Mesendoderm (in vitro differentiated cells): ENCODE data around the gene ST8SIA2.

Experiments
- DNase-seq: peaks from one replicate; pipeline ENCODE4 v3.0.0; 2013
- H2AK5ac ChIP-seq: 2 replicates; pipeline ENCODE4 v1.6.1; 2013; ENCODE audit warnings: low read length, inconsistent platforms
- H2BK120ac ChIP-seq: 2 replicates; pipeline ENCODE4 v1.6.1; 2013; ENCODE audit warnings: low read depth, mild to moderate bottlenecking, low read length, moderate library complexity, mixed read lengths
- H2BK15ac ChIP-seq: replicated peaks from 2 replicates; pipeline ENCODE4 v1.6.1; 2013; ENCODE audit warnings: low read depth, mild to moderate bottlenecking, moderate library complexity
- H2BK5ac ChIP-seq: 2 replicates; pipeline ENCODE4 v1.6.1; 2013; ENCODE audit warnings: low read length, inconsistent platforms
- H3K18ac ChIP-seq: 2 replicates; pipeline ENCODE4 v1.6.1; 2013; ENCODE audit warnings: mild to moderate bottlenecking, low read length, mixed read lengths
- H3K23ac ChIP-seq: one replicate; pipeline ENCODE4 v1.6.1; 2013; ENCODE audit warnings: low read length
- H3K27ac ChIP-seq: 2 replicates; pipeline ENCODE4 v1.5.1; 2013; ENCODE audit warnings: low read depth, mild to moderate bottlenecking, inconsistent platforms, low read length, moderate library complexity
- H3K27me3 ChIP-seq: 2 replicates; pipeline ENCODE4 v1.6.1; 2013; ENCODE audit warnings: low read length, control low read depth, mild to moderate bottlenecking, inconsistent platforms; ENCODE audit not compliant: insufficient read depth, poor library complexity
- H3K36me3 ChIP-seq: 2 replicates; pipeline ENCODE4 v1.6.1; 2013; ENCODE audit warnings: low read length, inconsistent platforms; ENCODE audit not compliant: control insufficient read depth, insufficient read depth
- H3K4ac ChIP-seq: one replicate; pipeline ENCODE4 v1.6.1; 2013; ENCODE audit warnings: low read depth, mild to moderate bottlenecking, low read length, moderate library complexity
- H3K4me1 ChIP-seq: 2 replicates; pipeline ENCODE4 v1.6.1; 2013; ENCODE audit warnings: low read depth, low read length, inconsistent platforms; ENCODE audit not compliant: control insufficient read depth
- H3K4me2 ChIP-seq: 2 replicates; pipeline ENCODE4 v1.6.1; 2013; ENCODE audit warnings: low read length
- H3K4me3 ChIP-seq: 2 replicates; pipeline ENCODE4 v1.5.1; 2013; ENCODE audit warnings: mild to moderate bottlenecking, low read length
- H3K56ac ChIP-seq: one replicate; pipeline ENCODE4 v1.6.1; 2013; ENCODE audit warnings: low read length
- H3K79me1 ChIP-seq: 2 replicates; pipeline ENCODE4 v1.6.1; 2013; ENCODE audit warnings: low read length, inconsistent platforms
- H3K79me2 ChIP-seq: 2 replicates; pipeline ENCODE4 v1.6.1; 2013; ENCODE audit warnings: mild to moderate bottlenecking, low read length; ENCODE audit not compliant: control insufficient read depth, insufficient read depth
- H3K9ac ChIP-seq: 2 replicates; pipeline ENCODE4 v1.6.1; 2013; ENCODE audit warnings: low read length, inconsistent platforms
- H4K5ac ChIP-seq: one replicate; pipeline ENCODE4 v1.6.1; 2013; ENCODE audit warnings: low read length
- H4K8ac ChIP-seq: one replicate; pipeline ENCODE4 v1.6.1; 2013; ENCODE audit warnings: low read depth, mild to moderate bottlenecking, control low read depth, low read length, moderate library complexity
- WGBS: extraction: QIAGEN DNeasy Blood & Tissue Kit; methylation state at CpG from one replicate; pipeline ENCODE4 v1.1.7; 2013; ENCODE audit warnings: low lambda C conversion rate, missing lambda C conversion rate; ENCODE audit not compliant: insufficient coverage; ENCODE audit errors: extremely low coverage; 5-methylcytosine and 5-hydroxymethylcytosine counted together

ST8SIA2 gene

GRCh38 chr15:92448370-92448769, 54.7 kb downstream of the ST8SIA2 start:
- WGBS, result no CpG with 5 or more reads among the region's 6 CpGs
- no peak for DNase-seq
- Histone ChIP-seq H3K79me2 (no peaks in the 10 kb centered on the region), H3K4me1 (no peaks in the 10 kb centered on the region), H3K27me3 (no peaks in the 10 kb centered on the region), H3K56ac (no peak overlapping the region), H3K18ac (no peak overlapping the region), H2BK5ac (no peak overlapping the region), H4K8ac (no peak overlapping the region), H2BK120ac (no peak overlapping the region), H3K4ac (no peak overlapping the region), H4K5ac (no peak overlapping the region), H3K79me1 (no peaks in the 10 kb centered on the region), H3K4me3 (no peak overlapping the region), H2AK5ac (no peak overlapping the region), H3K9ac (no peak overlapping the region), H3K36me3 (peaks cover 2% of the 10 kb centered on the region), H3K4me2 (no peak overlapping the region), H2BK15ac (no peak overlapping the region), H3K27ac (no peak overlapping the region), H3K23ac (no peak overlapping the region)

GRCh38 chr15:92449476-92449875, 55.8 kb downstream of the ST8SIA2 start:
- no peak overlapping the region for H3K4me2 ChIP-seq
- no peak overlapping the region for H3K56ac ChIP-seq
- H3K79me1 ChIP-seq, result no peaks in the 10 kb centered on the region
- H3K23ac ChIP-seq, result no peak overlapping the region
- no peak overlapping the region for H4K5ac ChIP-seq
- no peak overlapping the region for H3K4ac ChIP-seq
- H3K79me2 ChIP-seq, result no peaks in the 10 kb centered on the region
- DNase-seq, result no peak
- no peak overlapping the region for H3K27ac ChIP-seq
- H3K27me3 ChIP-seq, result no peaks in the 10 kb centered on the region
- H3K9ac ChIP-seq, result no peak overlapping the region
- no peak overlapping the region for H4K8ac ChIP-seq
- H2BK15ac ChIP-seq, result no peak overlapping the region
- no CpG with 5 or more reads among the region's 2 CpGs for WGBS
- no peak overlapping the region for H3K18ac ChIP-seq
- H2BK120ac ChIP-seq, result no peak overlapping the region
- no peak overlapping the region for H3K4me3 ChIP-seq
- H2AK5ac ChIP-seq, result no peak overlapping the region
- no peak overlapping the region for H2BK5ac ChIP-seq
- H3K4me1 ChIP-seq, result no peaks in the 10 kb centered on the region
- H3K36me3 ChIP-seq, result peaks cover 2% of the 10 kb centered on the region

GRCh38 chr15:92451225-92451825, 57.6 kb downstream of the ST8SIA2 start:
- Histone ChIP-seq H2AK5ac (no peak overlapping the region), H3K9ac (no peak overlapping the region), H2BK5ac (no peak overlapping the region), H3K79me2 (no peaks in the 10 kb centered on the region), H3K79me1 (no peaks in the 10 kb centered on the region), H3K27me3 (no peaks in the 10 kb centered on the region), H3K18ac (no peak overlapping the region), H3K36me3 (peaks cover 2% of the 10 kb centered on the region), H2BK15ac (no peak overlapping the region), H3K4me2 (no peak overlapping the region), H3K4me3 (no peak overlapping the region), H3K4me1 (no peaks in the 10 kb centered on the region), H3K56ac (no peak overlapping the region), H4K8ac (no peak overlapping the region), H3K4ac (no peak overlapping the region), H3K27ac (no peak overlapping the region), H2BK120ac (no peak overlapping the region), H4K5ac (no peak overlapping the region), H3K23ac (no peak overlapping the region)
- WGBS, result no CpG with 5 or more reads among the region's 10 CpGs
- DNase-seq, result peak; percentile 34

- no peak overlapping the region for H3K23ac ChIP-seq
- H3K4me1 ChIP-seq, result no peaks in the 10 kb centered on the region
- WGBS, result no CpG with 5 or more reads among the region's 3 CpGs
- H3K27ac ChIP-seq, result no peak overlapping the region
- H2AK5ac ChIP-seq, result no peak overlapping the region
- H3K56ac ChIP-seq, result no peak overlapping the region
- no peak overlapping the region for H2BK120ac ChIP-seq
- no peak overlapping the region for H4K8ac ChIP-seq
- no peak overlapping the region for H2BK5ac ChIP-seq
- no peak overlapping the region for H3K4me2 ChIP-seq
- H4K5ac ChIP-seq, result no peak overlapping the region
- no peak overlapping the region for H2BK15ac ChIP-seq
- H3K79me2 ChIP-seq, result no peaks in the 10 kb centered on the region
- H3K36me3 ChIP-seq, result peaks cover under 1% of the 10 kb centered on the region
- H3K27me3 ChIP-seq, result no peaks in the 10 kb centered on the region
- no peak for DNase-seq
- no peak overlapping the region for H3K18ac ChIP-seq
- H3K79me1 ChIP-seq, result no peaks in the 10 kb centered on the region
- H3K9ac ChIP-seq, result no peak overlapping the region
- H3K4me3 ChIP-seq, result no peak overlapping the region
- H3K4ac ChIP-seq, result no peak overlapping the region
These were observed 58.5 kb downstream of the ST8SIA2 start for GRCh38 chr15:92452143-92452542.

- no peaks in the 10 kb centered on the region for H3K79me1 ChIP-seq
- WGBS, result no CpG with 5 or more reads among the region's 3 CpGs
- H3K27me3 ChIP-seq, result no peaks in the 10 kb centered on the region
- H2BK120ac ChIP-seq, result no peak overlapping the region
- H4K8ac ChIP-seq, result no peak overlapping the region
- no peak overlapping the region for H3K27ac ChIP-seq
- H3K36me3 ChIP-seq, result no peaks in the 10 kb centered on the region
- no peaks in the 10 kb centered on the region for H3K4me1 ChIP-seq
- H4K5ac ChIP-seq, result no peak overlapping the region
- no peak overlapping the region for H3K9ac ChIP-seq
- H2BK5ac ChIP-seq, result no peak overlapping the region
- no peak overlapping the region for H3K56ac ChIP-seq
- no peak overlapping the region for H2BK15ac ChIP-seq
- no peak overlapping the region for H2AK5ac ChIP-seq
- H3K23ac ChIP-seq, result no peak overlapping the region
- H3K18ac ChIP-seq, result no peak overlapping the region
- no peak for DNase-seq
- no peak overlapping the region for H3K4me3 ChIP-seq
- H3K79me2 ChIP-seq, result no peaks in the 10 kb centered on the region
- H3K4me2 ChIP-seq, result no peak overlapping the region
- H3K4ac ChIP-seq, result no peak overlapping the region
These were observed 59.9 kb downstream of the ST8SIA2 start for GRCh38 chr15:92453607-92454006.

GRCh38 chr15:92454555-92455105, 60.9 kb downstream of the ST8SIA2 start:
- H2BK5ac ChIP-seq, result no peak overlapping the region
- no CpG with 5 or more reads among the region's 7 CpGs for WGBS
- H2BK15ac ChIP-seq, result no peak overlapping the region
- H4K8ac ChIP-seq, result no peak overlapping the region
- no peak overlapping the region for H3K4me3 ChIP-seq
- no peak overlapping the region for H2BK120ac ChIP-seq
- H3K27ac ChIP-seq, result no peak overlapping the region
- H3K79me1 ChIP-seq, result no peaks in the 10 kb centered on the region
- no peak overlapping the region for H4K5ac ChIP-seq
- no peaks in the 10 kb centered on the region for H3K27me3 ChIP-seq
- no peak overlapping the region for H3K4ac ChIP-seq
- H3K79me2 ChIP-seq, result no peaks in the 10 kb centered on the region
- H3K4me1 ChIP-seq, result no peaks in the 10 kb centered on the region
- no peaks in the 10 kb centered on the region for H3K36me3 ChIP-seq
- no peak overlapping the region for H3K18ac ChIP-seq
- no peak overlapping the region for H3K4me2 ChIP-seq
- H3K23ac ChIP-seq, result no peak overlapping the region
- no peak overlapping the region for H3K9ac ChIP-seq
- no peak for DNase-seq
- no peak overlapping the region for H3K56ac ChIP-seq
- no peak overlapping the region for H2AK5ac ChIP-seq
